ENCODE measurements around the gene UTY. TPM values are rescaled to one million over a fixed set of nuclear protein-coding genes. Genes with fewer than 3 reads are reported as not detected.

The UTY gene
- total RNA-seq, result 0.10 TPM

- no peaks in the 10 kb centered on the region for H3K27me3 ChIP-seq (ENCODE audit: insufficient read depth, low read length)
- peak within 1 kb of the TSS; percentile 53 for H3K4me3 ChIP-seq (ENCODE audit: low read length)
- H3K4me1 ChIP-seq (ENCODE audit: insufficient read depth, low read length), result peaks cover 10% of the 10 kb centered on the region
- no peaks in the 10 kb centered on the region for H3K9me3 ChIP-seq (ENCODE audit: low read depth, low read length)
Observed at GRCh38 chrY:13479828-13480227, at the start of gene UTY. TSS of gene UTY (minus strand) at chrY:13480033. CDS start at chrY:13479665, 368 bp downstream.

GRCh38 chrY:13520474-13520873, 40.6 kb upstream of the UTY start:
- H3K4me3 ChIP-seq (ENCODE audit: low read length), result no peak overlapping the region
- H3K27me3 ChIP-seq (ENCODE audit: insufficient read depth, low read length), result no peaks in the 10 kb centered on the region
- H3K9me3 ChIP-seq (ENCODE audit: low read depth, low read length), result no peaks in the 10 kb centered on the region
- H3K4me1 ChIP-seq (ENCODE audit: insufficient read depth, low read length), result no peaks in the 10 kb centered on the region

- H3K4me1 ChIP-seq (ENCODE audit: insufficient read depth, low read length), result no peaks in the 10 kb centered on the region
- H3K4me3 ChIP-seq (ENCODE audit: low read length), result no peak overlapping the region
- H3K27me3 ChIP-seq (ENCODE audit: insufficient read depth, low read length), result no peaks in the 10 kb centered on the region
- no peaks in the 10 kb centered on the region for H3K9me3 ChIP-seq (ENCODE audit: low read depth, low read length)
Observed at GRCh38 chrY:13501215-13501614, 21.4 kb upstream of the UTY start.

- Histone ChIP-seq H3K9me3 (ENCODE audit: low read depth, low read length) (no peaks in the 10 kb centered on the region), H3K27me3 (ENCODE audit: insufficient read depth, low read length) (no peaks in the 10 kb centered on the region), H3K4me1 (ENCODE audit: insufficient read depth, low read length) (peaks cover 3% of the 10 kb centered on the region), H3K4me3 (ENCODE audit: low read length) (no peak overlapping the region)
Observed at GRCh38 chrY:13493737-13494136, 13.9 kb upstream of the UTY start.

- no peak overlapping the region for H3K4me3 ChIP-seq (ENCODE audit: low read length)
- H3K9me3 ChIP-seq (ENCODE audit: low read depth, low read length), result no peaks in the 10 kb centered on the region
- H3K27me3 ChIP-seq (ENCODE audit: insufficient read depth, low read length), result no peaks in the 10 kb centered on the region
- H3K4me1 ChIP-seq (ENCODE audit: insufficient read depth, low read length), result peaks cover 3% of the 10 kb centered on the region
Observed at GRCh38 chrY:13492408-13492807, 12.6 kb upstream of the UTY start.

- peaks cover 3% of the 10 kb centered on the region for H3K4me1 ChIP-seq (ENCODE audit: insufficient read depth, low read length)
- no peaks in the 10 kb centered on the region for H3K9me3 ChIP-seq (ENCODE audit: low read depth, low read length)
- H3K27me3 ChIP-seq (ENCODE audit: insufficient read depth, low read length), result no peaks in the 10 kb centered on the region
- H3K4me3 ChIP-seq (ENCODE audit: low read length), result no peak overlapping the region
Observed at GRCh38 chrY:13488738-13489137, 8.9 kb upstream of the UTY start.

GRCh38 chrY:13479121-13479711, 617 bp downstream of the UTY start:
- peaks cover 13% of the 10 kb centered on the region for H3K4me1 ChIP-seq (ENCODE audit: insufficient read depth, low read length)
- H3K9me3 ChIP-seq (ENCODE audit: low read depth, low read length), result no peaks in the 10 kb centered on the region
- peak overlapping the region; percentile 53 for H3K4me3 ChIP-seq (ENCODE audit: low read length)
- no peaks in the 10 kb centered on the region for H3K27me3 ChIP-seq (ENCODE audit: insufficient read depth, low read length)

GRCh38 chrY:13478126-13478785, 1.6 kb downstream of the UTY start:
- no peaks in the 10 kb centered on the region for H3K9me3 ChIP-seq (ENCODE audit: low read depth, low read length)
- peak overlapping the region; percentile 53 for H3K4me3 ChIP-seq (ENCODE audit: low read length)
- no peaks in the 10 kb centered on the region for H3K27me3 ChIP-seq (ENCODE audit: insufficient read depth, low read length)
- H3K4me1 ChIP-seq (ENCODE audit: insufficient read depth, low read length), result peaks cover 17% of the 10 kb centered on the region

GRCh38 chrY:13474997-13475396, 4.8 kb downstream of the UTY start:
- Histone ChIP-seq H3K4me3 (ENCODE audit: low read length) (no peak overlapping the region), H3K9me3 (ENCODE audit: low read depth, low read length) (no peaks in the 10 kb centered on the region), H3K27me3 (ENCODE audit: insufficient read depth, low read length) (no peaks in the 10 kb centered on the region), H3K4me1 (ENCODE audit: insufficient read depth, low read length) (peaks cover 12% of the 10 kb centered on the region)

GRCh38 chrY:13451572-13451971, 28.3 kb downstream of the UTY start:
- no peaks in the 10 kb centered on the region for H3K9me3 ChIP-seq (ENCODE audit: low read depth, low read length)
- H3K27me3 ChIP-seq (ENCODE audit: insufficient read depth, low read length), result no peaks in the 10 kb centered on the region
- no peak overlapping the region for H3K4me3 ChIP-seq (ENCODE audit: low read length)
- H3K4me1 ChIP-seq (ENCODE audit: insufficient read depth, low read length), result peaks cover 6% of the 10 kb centered on the region

- Histone ChIP-seq H3K4me3 (ENCODE audit: low read length) (no peak overlapping the region), H3K9me3 (ENCODE audit: low read depth, low read length) (no peaks in the 10 kb centered on the region), H3K4me1 (ENCODE audit: insufficient read depth, low read length) (peaks cover 6% of the 10 kb centered on the region)
Observed at GRCh38 chrY:13450596-13451130, 29.2 kb downstream of the UTY start.

GRCh38 chrY:13445566-13445965, 34.3 kb downstream of the UTY start:
- H3K9me3 ChIP-seq (ENCODE audit: low read depth, low read length), result no peaks in the 10 kb centered on the region
- H3K27me3 ChIP-seq (ENCODE audit: insufficient read depth, low read length), result no peaks in the 10 kb centered on the region
- no peaks in the 10 kb centered on the region for H3K4me1 ChIP-seq (ENCODE audit: insufficient read depth, low read length)
- no peak overlapping the region for H3K4me3 ChIP-seq (ENCODE audit: low read length)

More at GRCh38 chrY:13450596-13451130, 29.2 kb downstream of the UTY start:
- no peaks in the 10 kb centered on the region for H3K27me3 ChIP-seq (ENCODE audit: insufficient read depth, low read length)

GRCh38 chrY:13443146-13443545, 36.7 kb downstream of the UTY start:
- Histone ChIP-seq H3K4me3 (ENCODE audit: low read length) (no peak overlapping the region), H3K27me3 (ENCODE audit: insufficient read depth, low read length) (no peaks in the 10 kb centered on the region), H3K4me1 (ENCODE audit: insufficient read depth, low read length) (no peaks in the 10 kb centered on the region), H3K9me3 (ENCODE audit: low read depth, low read length) (no peaks in the 10 kb centered on the region)

GRCh38 chrY:13440811-13441210, 39.0 kb downstream of the UTY start:
- no peaks in the 10 kb centered on the region for H3K4me1 ChIP-seq (ENCODE audit: insufficient read depth, low read length)
- H3K27me3 ChIP-seq (ENCODE audit: insufficient read depth, low read length), result no peaks in the 10 kb centered on the region
- H3K9me3 ChIP-seq (ENCODE audit: low read depth, low read length), result no peaks in the 10 kb centered on the region
- no peak overlapping the region for H3K4me3 ChIP-seq (ENCODE audit: low read length)

GRCh38 chrY:13435968-13436937, 43.6 kb downstream of the UTY start:
- peaks cover 11% of the 10 kb centered on the region for H3K4me1 ChIP-seq (ENCODE audit: insufficient read depth, low read length)
- no peaks in the 10 kb centered on the region for H3K27me3 ChIP-seq (ENCODE audit: insufficient read depth, low read length)
- H3K9me3 ChIP-seq (ENCODE audit: low read depth, low read length), result no peaks in the 10 kb centered on the region
- peak overlapping the region; percentile 42 for H3K4me3 ChIP-seq (ENCODE audit: low read length)

Data from mononuclear cell (primary cell).